Heart left ventricle (tissue), 16 donors: ENCODE measurements around the gene CES4A. TPM values are rescaled to one million over a fixed set of nuclear protein-coding genes. Genes with fewer than 3 reads are reported as not detected.

Source experiments
- ATAC-seq, 4 donors: fragments of 200-7000 bp; cut with Tn5 transposase; one replicate each; pipeline ENCODE4 v1.9.1; 2020 to 2022; ENCODE audit warnings: moderate library complexity in 4 of 4, mild to moderate bottlenecking in 3 of 4, moderate number of reproducible peaks in 1 of 4
- DNase-seq, 5 donors: peaks; one replicate each; pipeline ENCODE4 v3.0.0-alpha.2; 2020
- H3K27ac ChIP-seq, 12 donors: fragments of 200-600 bp; sonication (generic) in 4 of 12; one replicate each; pipeline versions ENCODE4 v1.5.0 to v1.8.0; 2016 to 2022; ENCODE audit warnings: mild to moderate bottlenecking in 2 of 12
- H3K27me3 ChIP-seq, 9 donors: fragments of 200-600 bp; sonication (generic) in 2 of 9; one replicate each; pipeline versions ENCODE4 v1.5.1 to v1.8.0; 2016 to 2022; ENCODE audit warnings: mild to moderate bottlenecking in 3 of 9
- H3K36me3 ChIP-seq, 9 donors: fragments of 200-600 bp; sonication (generic) in 2 of 9; one replicate each; pipeline versions ENCODE4 v1.5.0 to v1.8.0; 2018 to 2022; ENCODE audit warnings: mild to moderate bottlenecking in 2 of 9
- H3K4me1 ChIP-seq, 12 donors: fragments of 200-600 bp; sonication (generic) in 4 of 12; one replicate each; pipeline versions ENCODE4 v1.5.0 to v1.8.0; 2016 to 2022; ENCODE audit warnings: mild to moderate bottlenecking in 3 of 12
- H3K4me3 ChIP-seq, 12 donors: fragments of 200-600 bp; sonication (generic) in 4 of 12; one replicate each; pipeline versions ENCODE4 v1.5.0 to v1.8.0; 2017 to 2022; ENCODE audit warnings: mild to moderate bottlenecking in 9 of 12, moderate library complexity in 4 of 12
- H3K9me3 ChIP-seq, 12 donors: fragments of 200-600 bp; sonication (generic) in 4 of 12; one replicate each; pipeline versions ENCODE4 v1.5.0 to v1.8.0; 2016 to 2022; ENCODE audit warnings: mild to moderate bottlenecking in 1 of 12
- POLR2A ChIP-seq, 2 donors: fragments of 450-650 bp; IDR thresholded peaks; one replicate each; pipeline ENCODE4 v1.6.1; 2017; ENCODE audit warnings: antibody characterized with exemption in 2 of 2, mild to moderate bottlenecking in 2 of 2, moderate library complexity in 2 of 2
- WGBS, 4 donors: extraction: QIAGEN DNeasy Blood & Tissue Kit in 2 of 4; methylation state at CpG; one replicate each; pipeline versions ENCODE4 v1.1.5 to v1.1.7; 2013 to 2018; 5-methylcytosine and 5-hydroxymethylcytosine counted together
- intact Hi-C, 10 donors: fragments of 100-400 bp; cut with DNase I; formaldehyde crosslinking; loops; one replicate each; pipeline versions ENCODE4 v1.11.1 to v1.14.2; 2022
- polyA plus RNA-seq, 2 donors: library from polyadenylated mRNA; stranded (reverse); fragments of 200-250 nt; gene quantifications; one replicate each; pipeline ENCODE4 v1.2.3, GENCODE V29; 2013
- total RNA-seq, 9 donors: library from RNA; depleted of rRNA in 2 of 9; stranded (reverse); fragments of >200 nt in 2 of 9; fragmentation: NEBNext Ultra II Directional in 3 of 9; extraction: Animal tissue kit (Norgen Biotek cat#: 25700) in 3 of 9; gene quantifications; one replicate each; pipeline versions ENCODE4 v1.1.0 to v1.2.4, GENCODE V29; 2016 to 2023
- TF ChIP-seq, protein P1 (sequence below), 12 donors: fragments of 200-600 bp; sonication (generic) in 4 of 12; IDR thresholded peaks; one replicate each; pipeline versions ENCODE4 v1.5.0 to v1.8.0; 2018 to 2022; ENCODE audit warnings: antibody characterized with exemption in 12 of 12, mild to moderate bottlenecking in 5 of 12
- donor health status: ischemic (EF 13 %, LVEDD 7.1; RV severe dilation, severe dysfunction).
- donor health status: healthy with polysubstance abuse.
- donor health status: DM: no; HTN: yes; CAD: no.
- donor health status: DM: no; HTN: no; CAD: no.
- donor health status: ischemic (EF 25% LVEDD 6.9; RV normal size, moderate dysfunction).
- donor health status: ischemic (EF 25% LVEDD 5.7; RV mildly dilated, moderate dysfunction).
- donor health status: healthy.
- donor health status: DM: yes; HTN: yes; CAD: no.
- donor health status: ischemic (EF 35%, LVEDD 5.7; RV mildly dilated, moderate dysfunction).
- donor health status: nonischemic (EF 11% LVEDD 7.7; RV severe dilation, severe dysfunction).
- donor health status: DM: yes; HTN: yes; CAD: no.
- donor health status: PGD.
- donor health status: ischemic (EF 29% LVEDD 5.4; RV normal size, mild dysfunction).
- donor health status: nonischemic (EF 23%, LVEDD 6.1; RV moderate dilation, normal function).

The CES4A gene
- total and polyA plus RNA-seq, 11 donors = 3.5 to 26.8 (median 8.1) TPM

DNA sequence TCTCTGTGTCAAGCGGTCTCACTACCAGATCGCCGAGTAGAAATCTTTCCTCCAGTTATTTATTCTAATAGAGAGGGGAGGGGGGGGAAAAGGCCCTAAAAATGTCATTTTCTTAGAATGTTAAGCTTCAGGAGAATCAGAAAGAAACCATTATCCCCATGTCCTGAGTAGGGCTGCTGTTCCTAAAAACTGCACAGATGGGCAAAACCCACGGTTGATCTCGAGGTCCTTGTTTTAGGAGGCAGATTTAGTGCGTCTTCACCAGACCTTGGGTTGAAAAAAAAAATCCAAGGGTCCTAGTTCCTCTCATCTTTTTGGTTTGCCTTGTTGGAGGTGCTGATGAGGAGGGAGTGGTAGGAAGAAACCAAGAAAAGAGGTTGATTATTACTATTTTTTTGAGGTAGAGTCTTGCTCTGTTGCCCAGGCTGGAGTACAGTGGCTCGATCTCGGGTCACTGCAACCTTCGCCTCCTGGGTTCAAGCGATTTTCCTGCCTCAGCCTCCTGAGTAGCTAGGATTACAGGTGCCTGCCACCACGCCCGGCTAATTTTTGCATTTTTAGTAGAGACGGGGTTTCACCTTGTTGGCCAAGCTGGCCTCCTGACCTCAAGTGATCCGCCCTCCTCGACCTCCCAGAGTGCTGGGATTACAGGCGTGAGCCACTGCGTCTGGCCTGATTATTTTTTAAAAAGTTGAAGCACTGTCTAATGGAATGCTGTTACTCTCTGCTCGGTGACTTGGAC, 42.0 kb downstream of the CES4A start:
- 57 to 62% (median 59%) methylated on average over 18 of the region's 18 CpGs for whole genome bisulfite sequencing, 4 donors
- H3K27me3 ChIP-seq = no peaks in the 10 kb centered on the region
- ATAC-seq = no peak
- H3K9me3 ChIP-seq = no peaks in the 10 kb centered on the region
- peak in 1 of 5 donors; percentile 14 for DNase-seq
- H3K36me3 ChIP-seq = peaks cover 0 to 17% (median 4%) of the 10 kb centered on the region in 9 donors
- H3K4me3 ChIP-seq = peak overlapping the region; percentile 58 to 99 (median 94)
- intact Hi-C loops = loop anchor here in 3 of 10 donors (5.0 to 10.0 kb wide), 3 partner anchors 64 to 84 kb away; partner anchors contain the start of gene PHAF1 (in 1 of the 3)
- no peak for TF ChIP-seq POLR2A (IDR thresholded peaks at IDR 0.05)
- TF ChIP-seq, protein P1, sequence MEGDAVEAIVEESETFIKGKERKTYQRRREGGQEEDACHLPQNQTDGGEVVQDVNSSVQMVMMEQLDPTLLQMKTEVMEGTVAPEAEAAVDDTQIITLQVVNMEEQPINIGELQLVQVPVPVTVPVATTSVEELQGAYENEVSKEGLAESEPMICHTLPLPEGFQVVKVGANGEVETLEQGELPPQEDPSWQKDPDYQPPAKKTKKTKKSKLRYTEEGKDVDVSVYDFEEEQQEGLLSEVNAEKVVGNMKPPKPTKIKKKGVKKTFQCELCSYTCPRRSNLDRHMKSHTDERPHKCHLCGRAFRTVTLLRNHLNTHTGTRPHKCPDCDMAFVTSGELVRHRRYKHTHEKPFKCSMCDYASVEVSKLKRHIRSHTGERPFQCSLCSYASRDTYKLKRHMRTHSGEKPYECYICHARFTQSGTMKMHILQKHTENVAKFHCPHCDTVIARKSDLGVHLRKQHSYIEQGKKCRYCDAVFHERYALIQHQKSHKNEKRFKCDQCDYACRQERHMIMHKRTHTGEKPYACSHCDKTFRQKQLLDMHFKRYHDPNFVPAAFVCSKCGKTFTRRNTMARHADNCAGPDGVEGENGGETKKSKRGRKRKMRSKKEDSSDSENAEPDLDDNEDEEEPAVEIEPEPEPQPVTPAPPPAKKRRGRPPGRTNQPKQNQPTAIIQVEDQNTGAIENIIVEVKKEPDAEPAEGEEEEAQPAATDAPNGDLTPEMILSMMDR (IDR thresholded peaks at IDR 0.05) = no peak
- peak overlapping the region; percentile 90 to 100 (median 99) for H3K27ac ChIP-seq
- peaks cover 4 to 50% (median 42%) of the 10 kb centered on the region in 12 donors for H3K4me1 ChIP-seq

DNA sequence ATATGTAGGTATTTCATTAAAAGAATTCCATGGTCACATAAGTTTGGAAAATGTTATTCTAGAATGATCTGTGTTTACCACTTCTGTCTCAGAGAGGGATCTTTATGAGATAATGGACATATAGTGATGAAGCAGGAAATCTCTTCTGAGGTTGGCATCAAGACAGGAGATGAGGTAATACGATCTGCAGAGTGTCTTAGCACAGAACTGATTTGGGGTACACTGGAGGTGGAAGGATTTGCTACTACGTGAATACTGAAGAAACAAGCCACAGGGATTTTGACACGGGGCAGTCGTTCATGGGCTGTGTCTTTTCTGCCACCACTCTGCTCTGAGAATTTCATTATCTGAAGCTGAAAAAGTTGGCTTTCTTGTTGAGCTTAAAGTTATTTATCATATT, 46.1 kb downstream of the CES4A start:
- H3K27ac ChIP-seq = no peak overlapping the region
- H3K27me3 ChIP-seq = no peaks in the 10 kb centered on the region
- no peak overlapping the region for H3K4me3 ChIP-seq
- peaks cover 0 to 43% (median 26%) of the 10 kb centered on the region in 9 donors for H3K36me3 ChIP-seq
- WGBS, 4 donors = 20 to 36% (median 22%) methylated on average over 4 of the region's 4 CpGs
- H3K4me1 ChIP-seq = peaks cover 4 to 74% (median 38%) of the 10 kb centered on the region in 12 donors
- intact Hi-C loops = loop anchor here in 3 of 10 donors (5.0 to 10.0 kb wide), 3 partner anchors 60 to 80 kb away; partner anchors contain the start of gene PHAF1 (in 1 of the 3)
- H3K9me3 ChIP-seq = no peaks in the 10 kb centered on the region
- ATAC-seq = no peak
- no peak for DNase-seq
- TF ChIP-seq POLR2A (IDR thresholded peaks at IDR 0.05) = no peak
- TF ChIP-seq, protein P1 (IDR thresholded peaks at IDR 0.05) = no peak

DNA sequence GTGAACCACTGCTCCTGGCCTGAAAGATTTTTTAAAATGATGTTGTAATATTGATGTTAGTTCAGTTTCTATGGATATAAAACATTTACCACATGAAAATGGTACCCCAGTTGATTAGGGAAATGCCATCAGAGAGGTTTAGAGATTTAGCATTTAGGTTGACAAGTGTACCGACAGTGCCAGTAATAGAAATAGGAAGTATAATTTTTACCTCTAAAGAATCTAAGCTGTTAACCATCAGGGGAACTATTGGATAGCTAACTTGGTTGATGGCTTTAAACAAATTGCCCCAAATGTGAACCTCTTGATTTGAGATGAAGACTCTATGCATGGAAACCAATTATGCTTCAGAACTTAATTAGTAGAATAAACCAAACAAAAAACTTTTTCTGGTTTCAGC, 47.0 kb downstream of the CES4A start:
- Histone ChIP-seq H3K27me3 (no peaks in the 10 kb centered on the region), H3K4me3 (no peak overlapping the region), H3K9me3 (no peaks in the 10 kb centered on the region), H3K27ac (no peak overlapping the region), H3K36me3 (peaks cover 0 to 47% (median 33%) of the 10 kb centered on the region in 9 donors), H3K4me1 (peaks cover 4 to 77% (median 34%) of the 10 kb centered on the region in 12 donors)
- DNase-seq = no peak
- TF ChIP-seq, protein P1 (IDR thresholded peaks at IDR 0.05) = no peak
- no peak for TF ChIP-seq POLR2A (IDR thresholded peaks at IDR 0.05)
- WGBS, 4 donors = 83 to 86% (median 84%) methylated on average over 1 of the region's 1 CpG
- no peak for ATAC-seq
- intact Hi-C loops = loop anchor here in 2 of 10 donors (10.0 kb wide), 2 partner anchors 59 to 79 kb away; no protein-coding TSS in a partner anchor

DNA sequence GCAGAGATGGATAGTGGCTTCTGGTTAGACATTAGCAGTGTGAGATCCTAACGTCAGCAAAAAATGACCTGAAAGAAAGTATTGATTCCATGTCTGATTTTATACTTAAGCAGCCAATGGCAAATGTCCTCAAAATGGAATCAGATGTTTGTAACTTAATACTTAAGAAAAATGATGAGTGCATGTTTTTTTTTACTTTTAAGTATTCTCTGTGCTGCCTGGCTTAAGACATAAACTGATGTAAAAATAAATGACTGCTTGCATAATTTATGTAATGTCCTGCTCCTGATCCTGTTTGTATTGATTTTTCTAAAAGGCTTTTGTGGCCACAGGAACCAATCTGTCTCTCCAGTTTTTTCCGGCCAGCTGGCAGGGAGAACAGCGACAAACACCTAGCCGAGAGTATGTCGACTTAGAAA, 47.9 kb downstream of the CES4A start:
- intact Hi-C loops = loop anchor here in 2 of 10 donors (10.0 kb wide), 2 partner anchors 58 to 78 kb away; no protein-coding TSS in a partner anchor
- ATAC-seq (no peak), DNase-seq (no peak)
- Histone ChIP-seq H3K36me3 (peaks cover 0 to 49% (median 33%) of the 10 kb centered on the region in 9 donors), H3K4me1 (peaks cover 0 to 76% (median 26%) of the 10 kb centered on the region in 12 donors), H3K27me3 (no peaks in the 10 kb centered on the region), H3K9me3 (no peaks in the 10 kb centered on the region), H3K27ac (no peak overlapping the region), H3K4me3 (no peak overlapping the region)
- TF ChIP-seq POLR2A (IDR thresholded peaks at IDR 0.05) = no peak
- TF ChIP-seq, protein P1 (IDR thresholded peaks at IDR 0.05) = no peak
- 86 to 94% (median 87%) methylated on average over 5 of the region's 5 CpGs for WGBS, 4 donors
